Activated B cell treated with CpG ODN at 0.5 μM for 24 hours (primary cell): Measurements from ENCODE around the gene NUBPL. TPM values are rescaled to one million over a fixed set of nuclear protein-coding genes. Genes with fewer than 3 reads are reported as not detected.

Experiments used
- ATAC-seq: fragments of 200-7000 bp; cut with Tn5 transposase; one replicate; pipeline ENCODE4 v1.10.0; 2021; ENCODE audit warnings: low read depth, mild to moderate bottlenecking, moderate library complexity
- CTCF ChIA-PET: fragments of 350-600 bp; sonication (Branson Sonifier 250); formaldehyde crosslinking; loops from one replicate; lab custom pipeline; 2021; ENCODE audit warnings: antibody characterized with exemption; lab: Charles Lee
- POLR2A ChIA-PET: fragments of 350-600 bp; sonication (Branson Sonifier 250); formaldehyde crosslinking; loops from one replicate; lab custom pipeline; 2021; ENCODE audit warnings: antibody characterized with exemption; lab: Charles Lee
- DNase-seq: peaks from one replicate; pipeline ENCODE4 v3.0.0; 2022
- H3K27ac Mint-ChIP-seq: one replicate; pipeline ENCODE4 v1.8.0; 2020; ENCODE audit warnings: mixed read lengths
- H3K27me3 Mint-ChIP-seq: one replicate; pipeline ENCODE4 v1.8.0; 2021; ENCODE audit warnings: mixed read lengths
- H3K36me3 Mint-ChIP-seq: one replicate; pipeline ENCODE4 v1.8.0; 2021; ENCODE audit warnings: low read depth, mixed read lengths
- H3K4me1 Mint-ChIP-seq: one replicate; pipeline ENCODE4 v1.8.0; 2021; ENCODE audit warnings: mixed read lengths
- H3K4me3 Mint-ChIP-seq: one replicate; pipeline ENCODE4 v1.8.0; 2020; ENCODE audit warnings: mild to moderate bottlenecking, mixed read lengths
- H3K9me3 Mint-ChIP-seq: one replicate; pipeline ENCODE4 v1.8.0; 2020; ENCODE audit warnings: mixed read lengths
- intact Hi-C: fragments of 100-400 bp; cut with micrococcal nuclease; formaldehyde crosslinking; loops from one replicate; pipeline ENCODE4 v1.15.1; 2024
- total RNA-seq: library from RNA; stranded (reverse); gene quantifications from 2 replicates; pipeline ENCODE4 v1.2.3, GENCODE V29; 2022
- TF ChIP-seq, protein P1 (sequence below): fragments of 200-600 bp; IDR thresholded peaks from one replicate; pipeline ENCODE4 v1.8.0; 2022; ENCODE audit warnings: antibody characterized with exemption, mild to moderate bottlenecking

The NUBPL gene
- total RNA-seq, 1 donor from 2014 or later = 11.7 TPM

DNA sequence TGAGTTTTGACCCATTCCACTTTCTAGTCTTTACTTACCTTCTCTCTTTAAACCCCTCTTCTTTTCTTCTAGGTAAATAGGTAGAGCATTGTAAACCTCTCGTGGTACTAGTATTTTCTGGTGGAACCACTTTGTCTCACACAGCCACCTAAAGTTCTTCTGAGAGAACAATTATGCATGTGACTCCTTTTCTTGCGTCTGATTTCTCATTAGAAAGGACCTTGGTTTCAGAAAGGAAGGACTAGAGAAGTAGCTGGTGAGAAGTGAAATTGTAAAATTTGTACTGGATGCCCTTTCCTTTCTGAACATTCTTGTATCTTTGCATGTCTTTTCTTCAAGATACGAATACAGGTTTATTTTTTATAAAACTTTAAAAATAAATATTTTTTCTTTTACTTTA, 99.0 kb downstream of the NUBPL start:
- intact Hi-C loops = no loop called here
- Mint-ChIP-seq H3K4me1 (peaks cover 11% of the 10 kb centered on the region), H3K27me3 (no peaks in the 10 kb centered on the region), H3K36me3 (peaks cover 35% of the 10 kb centered on the region), H3K27ac (no peak overlapping the region), H3K9me3 (peaks cover 16% of the 10 kb centered on the region), H3K4me3 (no peak overlapping the region)
- ATAC-seq (no peak), DNase-seq (no peak)
- CTCF ChIA-PET = no interaction called here
- POLR2A ChIA-PET = no interaction called here
- TF ChIP-seq, protein P1, sequence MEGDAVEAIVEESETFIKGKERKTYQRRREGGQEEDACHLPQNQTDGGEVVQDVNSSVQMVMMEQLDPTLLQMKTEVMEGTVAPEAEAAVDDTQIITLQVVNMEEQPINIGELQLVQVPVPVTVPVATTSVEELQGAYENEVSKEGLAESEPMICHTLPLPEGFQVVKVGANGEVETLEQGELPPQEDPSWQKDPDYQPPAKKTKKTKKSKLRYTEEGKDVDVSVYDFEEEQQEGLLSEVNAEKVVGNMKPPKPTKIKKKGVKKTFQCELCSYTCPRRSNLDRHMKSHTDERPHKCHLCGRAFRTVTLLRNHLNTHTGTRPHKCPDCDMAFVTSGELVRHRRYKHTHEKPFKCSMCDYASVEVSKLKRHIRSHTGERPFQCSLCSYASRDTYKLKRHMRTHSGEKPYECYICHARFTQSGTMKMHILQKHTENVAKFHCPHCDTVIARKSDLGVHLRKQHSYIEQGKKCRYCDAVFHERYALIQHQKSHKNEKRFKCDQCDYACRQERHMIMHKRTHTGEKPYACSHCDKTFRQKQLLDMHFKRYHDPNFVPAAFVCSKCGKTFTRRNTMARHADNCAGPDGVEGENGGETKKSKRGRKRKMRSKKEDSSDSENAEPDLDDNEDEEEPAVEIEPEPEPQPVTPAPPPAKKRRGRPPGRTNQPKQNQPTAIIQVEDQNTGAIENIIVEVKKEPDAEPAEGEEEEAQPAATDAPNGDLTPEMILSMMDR = no peak

DNA sequence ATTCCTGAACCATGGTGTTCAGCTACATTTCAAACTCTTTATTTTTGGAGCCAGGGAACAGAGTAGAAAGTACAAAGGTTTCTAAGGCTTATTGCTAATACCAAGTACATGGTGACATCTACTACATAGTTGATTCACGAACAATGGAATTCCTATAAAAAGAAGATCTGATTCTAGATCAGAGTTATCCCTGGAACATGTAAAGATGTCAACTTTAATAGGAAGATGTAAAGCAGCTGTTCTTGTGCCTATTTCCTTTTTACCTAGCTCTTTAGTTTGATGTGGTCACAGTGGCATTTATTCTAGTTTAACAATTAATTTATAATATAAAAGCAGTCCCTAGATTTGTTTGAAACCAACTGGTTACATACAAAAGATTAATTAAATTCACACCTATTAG, 99.5 kb downstream of the NUBPL start:
- TF ChIP-seq, protein P1 = no peak
- ChIA-PET POLR2A (no interaction called here), CTCF (no interaction called here)
- Mint-ChIP-seq H3K27me3 (no peaks in the 10 kb centered on the region), H3K36me3 (peaks cover 39% of the 10 kb centered on the region), H3K4me1 (peaks cover 11% of the 10 kb centered on the region), H3K27ac (no peak overlapping the region), H3K9me3 (peaks cover 21% of the 10 kb centered on the region), H3K4me3 (no peak overlapping the region)
- DNase-seq = no peak
- intact Hi-C loops = no loop called here
- ATAC-seq = no peak

DNA sequence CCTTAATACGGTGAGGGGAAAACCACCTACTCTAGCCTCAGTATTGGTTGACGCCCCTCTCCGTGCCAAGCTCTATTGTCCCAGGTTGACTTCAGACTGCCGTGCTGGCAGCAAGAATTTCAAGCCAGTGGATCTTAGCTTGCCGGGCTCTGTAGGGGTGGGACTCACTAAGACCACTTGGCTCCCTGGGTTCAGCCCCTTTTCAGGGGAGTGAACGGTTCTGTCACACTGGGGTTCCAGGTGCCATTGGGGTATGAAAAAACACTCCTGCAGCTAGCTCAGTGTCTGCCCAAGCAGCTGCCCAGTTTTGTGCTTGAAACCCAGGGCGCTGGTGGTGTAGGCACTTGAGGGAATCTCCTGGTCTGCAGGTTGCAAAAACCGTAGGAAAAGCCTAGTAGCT, 107.1 kb downstream of the NUBPL start:
- ATAC-seq (no peak), DNase-seq (no peak)
- Mint-ChIP-seq H3K27ac (no peak overlapping the region), H3K27me3 (no peaks in the 10 kb centered on the region), H3K36me3 (peaks cover 41% of the 10 kb centered on the region), H3K4me1 (no peaks in the 10 kb centered on the region), H3K4me3 (no peak overlapping the region), H3K9me3 (peaks cover 27% of the 10 kb centered on the region)
- TF ChIP-seq, protein P1 = no peak
- intact Hi-C loops = no loop called here
- CTCF ChIA-PET = no interaction called here
- POLR2A ChIA-PET = no interaction called here

DNA sequence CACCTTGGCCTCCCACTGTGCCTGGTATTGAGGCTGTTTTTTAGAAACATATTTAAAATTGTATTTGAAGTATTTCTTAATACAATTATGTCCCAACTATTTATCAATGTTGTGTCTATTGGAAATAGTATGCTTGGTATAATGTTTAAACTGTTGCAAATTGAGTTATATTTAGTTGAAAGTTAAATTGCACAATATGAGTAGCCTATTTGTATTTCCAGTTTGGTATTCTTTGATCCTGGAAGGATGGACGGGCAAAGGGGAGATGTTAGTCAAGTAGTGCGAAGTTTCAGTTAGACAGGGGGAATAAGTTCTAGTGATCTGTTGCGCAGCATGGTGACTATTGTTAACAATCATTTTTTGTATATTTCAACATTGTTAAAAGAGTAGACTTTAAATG, 111.5 kb downstream of the NUBPL start:
- intact Hi-C loops = no loop called here
- Mint-ChIP-seq H3K4me1 (no peaks in the 10 kb centered on the region), H3K4me3 (no peak overlapping the region), H3K36me3 (peaks cover 24% of the 10 kb centered on the region), H3K27ac (no peak overlapping the region), H3K27me3 (no peaks in the 10 kb centered on the region), H3K9me3 (peaks cover 10% of the 10 kb centered on the region)
- DNase-seq (no peak), ATAC-seq (no peak)
- ChIA-PET CTCF (no interaction called here), POLR2A (no interaction called here)
- TF ChIP-seq, protein P1 = no peak

DNA sequence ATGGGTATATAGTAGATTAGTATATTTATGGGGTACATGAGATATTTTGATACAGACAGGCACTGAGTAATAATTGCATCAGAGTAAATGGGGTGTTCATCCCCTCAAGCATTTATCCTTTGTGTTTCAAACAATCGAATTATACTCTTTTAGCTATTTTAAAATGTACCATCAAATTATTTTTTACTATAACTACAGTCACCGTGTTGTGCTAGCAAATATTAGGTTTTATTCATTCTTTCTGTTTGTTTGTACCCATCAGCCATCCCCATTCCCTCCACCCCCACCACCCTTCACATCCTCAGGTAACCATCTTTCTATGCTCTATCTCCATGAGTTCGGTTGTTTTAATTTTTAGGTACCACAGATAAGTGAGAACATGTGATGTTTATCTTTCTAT, 115.8 kb downstream of the NUBPL start:
- Mint-ChIP-seq H3K36me3 (peaks cover 34% of the 10 kb centered on the region), H3K4me1 (no peaks in the 10 kb centered on the region), H3K4me3 (no peak overlapping the region), H3K27ac (no peak overlapping the region), H3K27me3 (no peaks in the 10 kb centered on the region), H3K9me3 (peaks cover 2% of the 10 kb centered on the region)
- ATAC-seq (no peak), DNase-seq (no peak)
- TF ChIP-seq, protein P1 = no peak
- ChIA-PET POLR2A (no interaction called here), CTCF (no interaction called here)
- intact Hi-C loops = no loop called here
